HEK293T (cell line): ENCODE measurements around the gene FBXW8.

Source experiments
- BHLHE40 ChIP-seq: fragments of 450-650 bp; IDR thresholded peaks from 2 replicates; pipeline ENCODE4 v1.6.1; 2016; ENCODE audit warnings: mild to moderate bottlenecking, moderate library complexity, borderline replicate concordance
- FOXK2 ChIP-seq: fragments of 450-650 bp; IDR thresholded peaks from 2 replicates; pipeline ENCODE4 v1.6.1; 2016; ENCODE audit warnings: mild to moderate bottlenecking
- SP1 ChIP-seq: fragments of 450-650 bp; IDR thresholded peaks from 2 replicates; pipeline ENCODE4 v1.6.1; 2017
- SUZ12 ChIP-seq: fragments of 450-650 bp; IDR thresholded peaks from 2 replicates; pipeline ENCODE4 v1.6.1; 2016; ENCODE audit warnings: mild to moderate bottlenecking

DNA sequence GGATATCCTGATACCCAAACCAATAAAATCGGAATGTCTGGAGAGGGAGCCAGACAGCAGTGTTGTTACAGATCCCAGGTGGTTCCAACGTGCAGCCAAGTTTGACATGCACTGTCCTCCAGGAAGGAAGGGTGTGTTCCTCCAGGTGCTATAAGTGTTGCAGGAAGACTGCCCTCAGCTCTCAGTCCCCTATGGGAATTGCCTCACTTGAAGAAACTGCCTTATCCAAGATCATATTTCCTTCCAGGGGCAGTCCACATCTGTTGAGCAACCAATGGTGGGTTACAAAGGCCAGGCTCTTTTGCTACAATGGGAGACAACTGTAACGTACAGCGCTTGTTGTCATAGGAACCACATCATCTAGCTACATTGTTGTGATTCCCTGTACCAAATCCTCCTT is 13.3 kb upstream of the FBXW8 start:
- TF ChIP-seq BHLHE40 (no peak), SP1 (no peak), SUZ12 (no peak), FOXK2 (no peak)
